WI38 (cell line): ENCODE results near the gene GPR176.

Source experiments
- H3K4me3 ChIP-seq: 2 replicates; pipeline ENCODE4 v1.5.1; 2011; ENCODE audit warnings: low read depth, mild to moderate bottlenecking, control low read depth, low read length
- TF ChIP-seq, protein P1 (sequence below): IDR thresholded peaks from 2 replicates; pipeline ENCODE4 v1.5.1; 2012; ENCODE audit warnings: low read depth, mild to moderate bottlenecking, control low read depth, low read length

Gene GPR176

DNA sequence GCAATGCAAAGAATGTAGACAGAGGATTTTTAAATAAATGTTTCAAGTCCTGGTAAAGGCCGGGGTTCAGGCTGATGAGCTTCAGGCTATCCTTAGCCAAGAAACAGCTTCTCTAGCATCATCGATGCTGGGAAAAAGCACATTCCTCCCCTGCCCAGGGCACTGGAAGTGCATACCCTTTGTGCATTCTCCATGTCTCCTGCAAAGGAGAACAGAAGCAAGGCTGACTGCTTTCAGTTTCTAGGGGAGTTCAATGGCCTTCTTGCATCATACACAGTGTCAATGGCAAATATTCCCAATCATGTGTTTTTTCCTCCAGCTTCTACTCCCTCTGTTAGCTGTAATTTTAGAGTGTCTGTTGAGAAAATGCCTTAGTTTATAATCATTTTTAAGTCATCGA is 59.9 kb downstream of the GPR176 start:
- TF ChIP-seq, protein P1, sequence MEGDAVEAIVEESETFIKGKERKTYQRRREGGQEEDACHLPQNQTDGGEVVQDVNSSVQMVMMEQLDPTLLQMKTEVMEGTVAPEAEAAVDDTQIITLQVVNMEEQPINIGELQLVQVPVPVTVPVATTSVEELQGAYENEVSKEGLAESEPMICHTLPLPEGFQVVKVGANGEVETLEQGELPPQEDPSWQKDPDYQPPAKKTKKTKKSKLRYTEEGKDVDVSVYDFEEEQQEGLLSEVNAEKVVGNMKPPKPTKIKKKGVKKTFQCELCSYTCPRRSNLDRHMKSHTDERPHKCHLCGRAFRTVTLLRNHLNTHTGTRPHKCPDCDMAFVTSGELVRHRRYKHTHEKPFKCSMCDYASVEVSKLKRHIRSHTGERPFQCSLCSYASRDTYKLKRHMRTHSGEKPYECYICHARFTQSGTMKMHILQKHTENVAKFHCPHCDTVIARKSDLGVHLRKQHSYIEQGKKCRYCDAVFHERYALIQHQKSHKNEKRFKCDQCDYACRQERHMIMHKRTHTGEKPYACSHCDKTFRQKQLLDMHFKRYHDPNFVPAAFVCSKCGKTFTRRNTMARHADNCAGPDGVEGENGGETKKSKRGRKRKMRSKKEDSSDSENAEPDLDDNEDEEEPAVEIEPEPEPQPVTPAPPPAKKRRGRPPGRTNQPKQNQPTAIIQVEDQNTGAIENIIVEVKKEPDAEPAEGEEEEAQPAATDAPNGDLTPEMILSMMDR = no peak
- no peak overlapping the region for H3K4me3 ChIP-seq

DNA sequence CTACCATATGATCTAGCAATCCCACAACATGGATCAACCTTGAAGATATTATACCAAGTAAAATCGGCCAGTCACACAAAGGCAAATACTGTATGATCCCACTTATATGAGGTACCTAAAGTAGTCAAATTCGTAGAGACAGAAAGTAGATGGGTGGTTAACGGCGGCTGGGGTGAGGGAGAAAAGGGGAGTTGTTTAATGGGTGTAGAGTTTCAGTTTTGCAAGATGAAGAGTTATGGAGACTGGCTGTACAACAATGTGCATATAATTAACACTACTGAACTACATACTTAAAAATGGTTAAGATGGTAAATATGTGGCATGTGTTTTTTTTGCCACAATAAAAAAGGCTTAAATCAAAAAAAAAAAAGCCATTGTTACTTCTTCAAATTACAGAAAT is 60.4 kb downstream of the GPR176 start:
- TF ChIP-seq, protein P1 = no peak
- H3K4me3 ChIP-seq = no peak overlapping the region

DNA sequence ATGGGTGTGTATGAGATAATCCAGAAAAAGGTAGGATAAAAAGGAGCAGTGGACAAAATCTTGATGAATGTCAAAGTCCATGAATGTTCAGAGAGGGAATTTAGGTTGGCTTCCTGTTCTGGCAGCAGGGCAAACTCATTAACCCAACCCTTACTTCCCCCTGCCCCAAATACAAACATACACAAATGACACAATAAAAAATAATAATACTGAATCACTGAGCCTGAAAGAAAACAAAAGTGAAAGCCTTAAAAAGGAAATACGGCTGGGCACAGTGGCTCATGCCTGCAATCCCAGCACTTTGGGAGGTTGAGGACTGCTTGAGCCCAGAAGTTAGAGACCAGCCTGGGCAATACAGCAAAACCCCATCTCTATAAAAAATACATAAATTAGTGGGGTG is 62.9 kb downstream of the GPR176 start:
- TF ChIP-seq, protein P1 = no peak
- H3K4me3 ChIP-seq = no peak overlapping the region

DNA sequence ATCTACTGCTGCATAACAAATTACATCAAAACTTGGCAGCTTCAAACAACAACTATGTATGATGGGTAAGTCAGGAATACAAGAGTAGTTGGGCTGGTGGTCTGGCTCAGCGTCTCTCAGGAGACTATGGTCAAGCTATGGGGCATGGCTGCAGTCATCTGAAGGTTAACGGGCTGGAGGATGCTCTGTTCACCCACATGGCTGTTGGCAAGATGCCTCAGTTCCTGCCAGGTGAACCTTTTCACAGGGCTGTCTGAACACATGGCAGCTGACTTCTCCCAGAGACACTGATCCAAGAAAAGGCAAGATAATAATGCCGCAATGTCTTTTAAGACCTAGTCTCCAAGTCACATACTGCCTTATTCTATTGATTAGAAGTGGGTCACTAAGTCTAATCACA is 63.7 kb downstream of the GPR176 start:
- TF ChIP-seq, protein P1 = no peak
- no peak overlapping the region for H3K4me3 ChIP-seq

DNA sequence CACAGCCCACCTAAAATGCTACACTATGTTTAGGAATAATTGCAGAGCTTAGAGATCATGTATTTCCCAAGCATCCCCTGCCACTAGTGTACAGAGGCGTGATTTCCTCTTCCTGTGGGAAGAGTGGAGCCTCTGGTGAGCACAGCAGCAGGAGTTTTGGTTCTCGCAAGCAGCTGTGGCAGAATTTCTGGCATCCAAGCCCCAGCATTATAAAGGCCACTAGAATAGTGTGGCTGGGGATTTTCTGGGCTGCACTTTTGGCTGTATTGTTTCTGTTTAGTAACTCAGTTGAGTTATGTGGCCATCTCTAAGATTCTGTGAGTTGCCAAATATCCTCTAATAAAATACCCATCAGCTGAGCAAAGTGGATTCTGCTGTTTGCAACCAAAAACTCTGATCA is 64.7 kb downstream of the GPR176 start:
- H3K4me3 ChIP-seq = no peak overlapping the region
- TF ChIP-seq, protein P1 = no peak

DNA sequence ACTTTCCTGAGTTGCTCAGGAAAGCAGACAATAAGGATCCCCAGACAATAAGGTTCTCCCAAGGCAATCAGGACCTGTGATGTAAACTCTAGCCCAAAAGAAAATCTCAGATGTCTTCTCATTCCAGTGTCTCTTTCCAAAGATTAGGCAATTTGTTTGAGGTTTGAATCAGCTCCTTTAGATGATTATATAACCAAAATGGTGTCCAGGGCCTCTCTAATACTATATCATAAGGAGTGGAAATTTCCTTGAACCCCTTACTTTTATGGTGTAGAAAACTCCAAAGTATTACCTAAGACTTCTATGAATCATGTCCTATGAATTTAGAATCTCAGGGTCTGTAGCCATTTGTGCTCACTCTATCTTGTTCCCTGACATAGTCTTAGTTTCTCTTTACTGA is 65.9 kb downstream of the GPR176 start:
- TF ChIP-seq, protein P1 = no peak
- no peak overlapping the region for H3K4me3 ChIP-seq

DNA sequence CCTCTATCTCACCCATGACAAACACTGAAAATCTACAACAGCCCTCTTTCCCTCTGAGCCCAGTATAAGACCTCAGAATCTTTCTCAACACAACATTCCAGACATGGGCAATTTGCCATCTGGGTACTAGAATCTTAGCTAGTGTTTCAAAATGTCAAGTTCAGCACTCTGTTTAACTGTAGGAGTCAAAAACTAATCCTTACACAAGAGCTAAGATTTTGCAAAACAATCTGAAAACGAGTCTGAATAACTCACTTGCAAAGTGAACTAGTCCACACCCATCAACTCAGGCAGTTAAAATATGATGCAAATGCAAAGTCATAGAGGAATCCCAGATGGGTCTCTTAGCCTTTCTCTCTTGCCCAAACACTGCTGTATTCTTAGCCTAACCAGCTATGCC is 67.8 kb downstream of the GPR176 start:
- H3K4me3 ChIP-seq = no peak overlapping the region
- TF ChIP-seq, protein P1 = no peak
